SK-N-SH treated with all-trans-retinoic acid at 6 μM for 48 hours (cell line): Measurements from ENCODE around the gene CCDC69.

Source experiments
- ATAC-seq: fragments of 200-7000 bp; cut with Tn5 transposase; 3 replicates; pipeline ENCODE4 v1.9.1; 2020; ENCODE audit warnings: mild to moderate bottlenecking, moderate library complexity
- ARNTL ChIP-seq: fragments of 450-650 bp; formaldehyde crosslinking; IDR thresholded peaks from 2 replicates; pipeline ENCODE4 v1.5.0; 2020; ENCODE audit warnings: low read depth, mild to moderate bottlenecking, moderate library complexity, borderline replicate concordance
- BACH2 ChIP-seq: fragments of 250-450 bp; sonication (Bioruptor Pico); IDR thresholded peaks from 2 replicates; pipeline ENCODE4 v1.9.0; 2021; ENCODE audit warnings: mild to moderate bottlenecking, borderline replicate concordance
- CSDC2 ChIP-seq: fragments of 250-450 bp; sonication (Bioruptor Pico); IDR thresholded peaks from 2 replicates; pipeline ENCODE4 v1.5.0; 2020; ENCODE audit warnings: mild to moderate bottlenecking, moderate library complexity
- ESRRG ChIP-seq: fragments of 250-450 bp; sonication (Bioruptor Pico); IDR thresholded peaks from 2 replicates; pipeline ENCODE4 v1.6.1; 2021; ENCODE audit warnings: mild to moderate bottlenecking
- GLIS3 ChIP-seq: fragments of 250-450 bp; sonication (Bioruptor Pico); IDR thresholded peaks from 2 replicates; pipeline ENCODE4 v1.5.0; 2020; ENCODE audit warnings: mild to moderate bottlenecking, moderate library complexity
- ISL1 ChIP-seq: fragments of 250-450 bp; sonication (Bioruptor Pico); IDR thresholded peaks from 2 replicates; pipeline ENCODE4 v2.1.2; 2022; ENCODE audit warnings: mild to moderate bottlenecking, moderate library complexity
- OSR1 ChIP-seq: fragments of 250-450 bp; sonication (Bioruptor Pico); IDR thresholded peaks from 2 replicates; pipeline ENCODE4 v1.8.0; 2022; ENCODE audit warnings: moderate library complexity, mild to moderate bottlenecking, inconsistent platforms
- RARB ChIP-seq: fragments of 250-450 bp; sonication (Bioruptor Pico); IDR thresholded peaks from 2 replicates; pipeline ENCODE4 v1.8.0; 2021; ENCODE audit warnings: mild to moderate bottlenecking, moderate library complexity
- SNAI2 ChIP-seq: fragments of 250-450 bp; sonication (Bioruptor Pico); IDR thresholded peaks from 2 replicates; pipeline ENCODE4 v1.5.0; 2020; ENCODE audit warnings: mild to moderate bottlenecking, moderate library complexity
- TCF4 ChIP-seq: fragments of 250-450 bp; sonication (Bioruptor Pico); IDR thresholded peaks from 2 replicates; pipeline ENCODE4 v1.8.0; 2021; ENCODE audit warnings: mild to moderate bottlenecking, moderate library complexity, borderline replicate concordance
- TOX ChIP-seq: fragments of 250-450 bp; sonication (Bioruptor Pico); IDR thresholded peaks from 2 replicates; pipeline ENCODE4 v1.8.0; 2021; ENCODE audit warnings: mild to moderate bottlenecking, moderate library complexity, borderline replicate concordance
- ZFP3 ChIP-seq: fragments of 250-450 bp; sonication (Bioruptor Pico); IDR thresholded peaks from 2 replicates; pipeline ENCODE4 v1.5.0; 2020; ENCODE audit warnings: mild to moderate bottlenecking, moderate library complexity
- ZFP30 ChIP-seq: fragments of 450-650 bp; formaldehyde crosslinking; IDR thresholded peaks from 2 replicates; pipeline ENCODE4 v1.5.0; 2022; ENCODE audit warnings: mild to moderate bottlenecking, moderate library complexity
- ZNF565 ChIP-seq: fragments of 450-650 bp; formaldehyde crosslinking; conservative IDR thresholded peaks from 2 replicates; pipeline ENCODE4 v1.5.0; 2020; ENCODE audit warnings: low read depth, mild to moderate bottlenecking, moderate library complexity
- ZNF70 ChIP-seq: fragments of 450-650 bp; formaldehyde crosslinking; IDR thresholded peaks from 2 replicates; pipeline ENCODE4 v1.5.0; 2020; ENCODE audit warnings: mild to moderate bottlenecking, moderate library complexity
- TF ChIP-seq, protein P1 (sequence below): fragments of 250-450 bp; sonication (Bioruptor Pico); IDR thresholded peaks from 2 replicates; pipeline ENCODE4 v1.5.1; 2020; ENCODE audit warnings: low read depth, mild to moderate bottlenecking, moderate library complexity
- TF ChIP-seq, protein P2 (sequence below): fragments of 250-450 bp; sonication (Bioruptor Pico); IDR thresholded peaks from 2 replicates; pipeline ENCODE4 v1.5.1; 2021; ENCODE audit warnings: mild to moderate bottlenecking, moderate library complexity
- TF ChIP-seq, protein P3 (sequence below): fragments of 250-450 bp; sonication (Bioruptor Pico); IDR thresholded peaks from 2 replicates; pipeline ENCODE4 v1.8.0; 2020; ENCODE audit warnings: mild to moderate bottlenecking, moderate library complexity, borderline replicate concordance
- TF ChIP-seq, protein P4 (sequence below): fragments of 250-450 bp; sonication (Bioruptor Pico); IDR thresholded peaks from 2 replicates; pipeline ENCODE4 v1.8.0; 2021; ENCODE audit warnings: low read depth, mild to moderate bottlenecking, moderate library complexity, borderline replicate concordance
- TF ChIP-seq, protein P5 (sequence below): fragments of 250-450 bp; sonication (Bioruptor Pico); IDR thresholded peaks from 2 replicates; pipeline ENCODE4 v1.5.0; 2020; ENCODE audit warnings: mild to moderate bottlenecking, moderate library complexity

CCDC69 gene

GRCh38 chr5:151213803-151214613 is 9.9 kb downstream of the CCDC69 start:
- TF ChIP-seq, protein P1, sequence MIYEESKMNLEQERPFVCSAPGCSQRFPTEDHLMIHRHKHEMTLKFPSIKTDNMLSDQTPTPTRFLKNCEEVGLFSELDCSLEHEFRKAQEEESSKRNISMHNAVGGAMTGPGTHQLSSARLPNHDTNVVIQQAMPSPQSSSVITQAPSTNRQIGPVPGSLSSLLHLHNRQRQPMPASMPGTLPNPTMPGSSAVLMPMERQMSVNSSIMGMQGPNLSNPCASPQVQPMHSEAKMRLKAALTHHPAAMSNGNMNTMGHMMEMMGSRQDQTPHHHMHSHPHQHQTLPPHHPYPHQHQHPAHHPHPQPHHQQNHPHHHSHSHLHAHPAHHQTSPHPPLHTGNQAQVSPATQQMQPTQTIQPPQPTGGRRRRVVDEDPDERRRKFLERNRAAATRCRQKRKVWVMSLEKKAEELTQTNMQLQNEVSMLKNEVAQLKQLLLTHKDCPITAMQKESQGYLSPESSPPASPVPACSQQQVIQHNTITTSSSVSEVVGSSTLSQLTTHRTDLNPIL (CRISPR knock-in tag) = no peak
- TF ChIP-seq CSDC2 (CRISPR knock-in tag) (no peak), ARNTL (CRISPR knock-in tag) (no peak), ZNF70 (CRISPR knock-in tag) (no peak), ZFP30 (CRISPR knock-in tag) (no peak)
- TF ChIP-seq, protein P2, sequence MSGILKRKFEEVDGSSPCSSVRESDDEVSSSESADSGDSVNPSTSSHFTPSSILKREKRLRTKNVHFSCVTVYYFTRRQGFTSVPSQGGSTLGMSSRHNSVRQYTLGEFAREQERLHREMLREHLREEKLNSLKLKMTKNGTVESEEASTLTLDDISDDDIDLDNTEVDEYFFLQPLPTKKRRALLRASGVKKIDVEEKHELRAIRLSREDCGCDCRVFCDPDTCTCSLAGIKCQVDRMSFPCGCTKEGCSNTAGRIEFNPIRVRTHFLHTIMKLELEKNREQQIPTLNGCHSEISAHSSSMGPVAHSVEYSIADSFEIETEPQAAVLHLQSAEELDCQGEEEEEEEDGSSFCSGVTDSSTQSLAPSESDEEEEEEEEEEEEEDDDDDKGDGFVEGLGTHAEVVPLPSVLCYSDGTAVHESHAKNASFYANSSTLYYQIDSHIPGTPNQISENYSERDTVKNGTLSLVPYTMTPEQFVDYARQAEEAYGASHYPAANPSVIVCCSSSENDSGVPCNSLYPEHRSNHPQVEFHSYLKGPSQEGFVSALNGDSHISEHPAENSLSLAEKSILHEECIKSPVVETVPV (CRISPR knock-in tag) = no peak
- no peak; the same call in 2 of the 3 replicates for ATAC-seq

DNA sequence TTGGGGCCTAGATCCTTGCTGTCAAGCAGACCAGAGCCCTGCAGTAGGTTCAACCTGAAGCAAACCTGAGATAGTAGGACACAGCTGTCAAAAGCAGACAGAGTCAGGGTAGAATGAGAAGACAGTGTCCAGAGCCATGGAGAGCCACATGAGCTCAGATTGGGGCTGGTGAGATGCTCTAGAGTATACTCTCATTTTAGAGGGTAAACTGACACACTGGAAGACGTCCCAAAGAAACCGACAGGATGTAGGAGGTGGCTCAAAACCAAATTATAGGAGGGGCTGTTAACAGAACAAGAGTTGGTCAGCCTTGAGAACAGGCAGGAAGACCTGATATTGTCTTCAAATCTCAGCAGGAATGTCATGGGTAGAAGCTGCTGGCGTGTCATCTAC is 11.5 kb downstream of the CCDC69 start:
- ATAC-seq = no peak
- TF ChIP-seq GLIS3 (CRISPR knock-in tag) (no peak), ESRRG (CRISPR knock-in tag) (no peak), ARNTL (CRISPR knock-in tag) (no peak), ZFP3 (no peak), RARB (CRISPR knock-in tag) (no peak)
- TF ChIP-seq, protein P2 (CRISPR knock-in tag) = no peak
- TF ChIP-seq, protein P3, sequence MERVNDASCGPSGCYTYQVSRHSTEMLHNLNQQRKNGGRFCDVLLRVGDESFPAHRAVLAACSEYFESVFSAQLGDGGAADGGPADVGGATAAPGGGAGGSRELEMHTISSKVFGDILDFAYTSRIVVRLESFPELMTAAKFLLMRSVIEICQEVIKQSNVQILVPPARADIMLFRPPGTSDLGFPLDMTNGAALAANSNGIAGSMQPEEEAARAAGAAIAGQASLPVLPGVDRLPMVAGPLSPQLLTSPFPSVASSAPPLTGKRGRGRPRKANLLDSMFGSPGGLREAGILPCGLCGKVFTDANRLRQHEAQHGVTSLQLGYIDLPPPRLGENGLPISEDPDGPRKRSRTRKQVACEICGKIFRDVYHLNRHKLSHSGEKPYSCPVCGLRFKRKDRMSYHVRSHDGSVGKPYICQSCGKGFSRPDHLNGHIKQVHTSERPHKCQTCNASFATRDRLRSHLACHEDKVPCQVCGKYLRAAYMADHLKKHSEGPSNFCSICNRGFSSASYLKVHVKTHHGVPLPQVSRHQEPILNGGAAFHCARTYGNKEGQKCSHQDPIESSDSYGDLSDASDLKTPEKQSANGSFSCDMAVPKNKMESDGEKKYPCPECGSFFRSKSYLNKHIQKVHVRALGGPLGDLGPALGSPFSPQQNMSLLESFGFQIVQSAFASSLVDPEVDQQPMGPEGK (CRISPR knock-in tag) = no peak
- TF ChIP-seq, protein P4, sequence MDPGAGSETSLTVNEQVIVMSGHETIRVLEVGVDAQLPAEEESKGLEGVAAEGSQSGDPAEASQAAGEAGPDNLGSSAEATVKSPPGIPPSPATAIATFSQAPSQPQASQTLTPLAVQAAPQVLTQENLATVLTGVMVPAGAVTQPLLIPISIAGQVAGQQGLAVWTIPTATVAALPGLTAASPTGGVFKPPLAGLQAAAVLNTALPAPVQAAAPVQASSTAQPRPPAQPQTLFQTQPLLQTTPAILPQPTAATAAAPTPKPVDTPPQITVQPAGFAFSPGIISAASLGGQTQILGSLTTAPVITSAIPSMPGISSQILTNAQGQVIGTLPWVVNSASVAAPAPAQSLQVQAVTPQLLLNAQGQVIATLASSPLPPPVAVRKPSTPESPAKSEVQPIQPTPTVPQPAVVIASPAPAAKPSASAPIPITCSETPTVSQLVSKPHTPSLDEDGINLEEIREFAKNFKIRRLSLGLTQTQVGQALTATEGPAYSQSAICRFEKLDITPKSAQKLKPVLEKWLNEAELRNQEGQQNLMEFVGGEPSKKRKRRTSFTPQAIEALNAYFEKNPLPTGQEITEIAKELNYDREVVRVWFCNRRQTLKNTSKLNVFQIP (CRISPR knock-in tag) = no peak
- TF ChIP-seq, protein P1 (CRISPR knock-in tag) = no peak
- TF ChIP-seq, protein P5, sequence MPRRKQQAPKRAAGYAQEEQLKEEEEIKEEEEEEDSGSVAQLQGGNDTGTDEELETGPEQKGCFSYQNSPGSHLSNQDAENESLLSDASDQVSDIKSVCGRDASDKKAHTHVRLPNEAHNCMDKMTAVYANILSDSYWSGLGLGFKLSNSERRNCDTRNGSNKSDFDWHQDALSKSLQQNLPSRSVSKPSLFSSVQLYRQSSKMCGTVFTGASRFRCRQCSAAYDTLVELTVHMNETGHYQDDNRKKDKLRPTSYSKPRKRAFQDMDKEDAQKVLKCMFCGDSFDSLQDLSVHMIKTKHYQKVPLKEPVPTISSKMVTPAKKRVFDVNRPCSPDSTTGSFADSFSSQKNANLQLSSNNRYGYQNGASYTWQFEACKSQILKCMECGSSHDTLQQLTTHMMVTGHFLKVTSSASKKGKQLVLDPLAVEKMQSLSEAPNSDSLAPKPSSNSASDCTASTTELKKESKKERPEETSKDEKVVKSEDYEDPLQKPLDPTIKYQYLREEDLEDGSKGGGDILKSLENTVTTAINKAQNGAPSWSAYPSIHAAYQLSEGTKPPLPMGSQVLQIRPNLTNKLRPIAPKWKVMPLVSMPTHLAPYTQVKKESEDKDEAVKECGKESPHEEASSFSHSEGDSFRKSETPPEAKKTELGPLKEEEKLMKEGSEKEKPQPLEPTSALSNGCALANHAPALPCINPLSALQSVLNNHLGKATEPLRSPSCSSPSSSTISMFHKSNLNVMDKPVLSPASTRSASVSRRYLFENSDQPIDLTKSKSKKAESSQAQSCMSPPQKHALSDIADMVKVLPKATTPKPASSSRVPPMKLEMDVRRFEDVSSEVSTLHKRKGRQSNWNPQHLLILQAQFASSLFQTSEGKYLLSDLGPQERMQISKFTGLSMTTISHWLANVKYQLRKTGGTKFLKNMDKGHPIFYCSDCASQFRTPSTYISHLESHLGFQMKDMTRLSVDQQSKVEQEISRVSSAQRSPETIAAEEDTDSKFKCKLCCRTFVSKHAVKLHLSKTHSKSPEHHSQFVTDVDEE (CRISPR knock-in tag) = no peak

- no peak for ATAC-seq
- TF ChIP-seq SNAI2 (CRISPR knock-in tag) (no peak), TCF4 (CRISPR knock-in tag) (no peak), OSR1 (CRISPR knock-in tag) (no peak), ISL1 (CRISPR knock-in tag) (no peak), TOX (CRISPR knock-in tag) (no peak), ZNF70 (CRISPR knock-in tag) (no peak), RARB (CRISPR knock-in tag) (no peak), ZNF565 (CRISPR knock-in tag) (no peak), ZFP3 (no peak), GLIS3 (CRISPR knock-in tag) (no peak), BACH2 (CRISPR knock-in tag) (no peak)
- TF ChIP-seq, protein P1 (CRISPR knock-in tag) = no peak
- TF ChIP-seq, protein P3 (CRISPR knock-in tag) = no peak
Measured at GRCh38 chr5:151208481-151208914, 15.4 kb downstream of the CCDC69 start.
